NCI-H2029 treated with DMSO at 0.1 percent for 48 hours (cell line): ENCODE data around the gene CAMKK1.

Source experiments
- DNase-seq: peaks from one replicate; lab custom pipeline; 2025; lab: John Stamatoyannopoulos, UW

Gene CAMKK1

GRCh38 chr17:3896108-3896967, 3.5 kb upstream of the CAMKK1 start:
- no peak for DNase-seq

- DNase-seq, result no peak
These were observed 2.5 kb upstream of the CAMKK1 start for GRCh38 chr17:3895354-3895753.

GRCh38 chr17:3894911-3895343, 2.1 kb upstream of the CAMKK1 start:
- no peak for DNase-seq

DNA sequence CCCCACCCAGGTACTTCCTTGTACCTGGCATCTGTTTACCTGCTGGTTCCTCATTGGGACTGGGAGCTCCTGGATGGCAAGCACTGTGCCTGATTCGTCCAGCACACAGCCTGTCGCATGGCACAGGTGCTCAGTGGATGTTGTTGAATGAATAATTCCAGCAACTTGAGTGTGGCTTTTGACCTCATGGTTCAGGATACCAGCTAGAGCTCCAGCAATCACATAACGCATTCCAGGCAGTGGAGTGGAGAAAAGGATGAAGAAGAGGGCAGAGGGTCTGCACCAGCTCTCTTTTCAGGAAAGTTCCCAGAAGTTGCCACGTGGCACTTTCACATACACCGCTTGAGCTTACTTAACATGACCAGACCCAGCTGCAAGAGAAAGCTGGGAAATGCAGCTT, 1.3 kb upstream of the CAMKK1 start:
- DNase-seq, result no peak

DNA sequence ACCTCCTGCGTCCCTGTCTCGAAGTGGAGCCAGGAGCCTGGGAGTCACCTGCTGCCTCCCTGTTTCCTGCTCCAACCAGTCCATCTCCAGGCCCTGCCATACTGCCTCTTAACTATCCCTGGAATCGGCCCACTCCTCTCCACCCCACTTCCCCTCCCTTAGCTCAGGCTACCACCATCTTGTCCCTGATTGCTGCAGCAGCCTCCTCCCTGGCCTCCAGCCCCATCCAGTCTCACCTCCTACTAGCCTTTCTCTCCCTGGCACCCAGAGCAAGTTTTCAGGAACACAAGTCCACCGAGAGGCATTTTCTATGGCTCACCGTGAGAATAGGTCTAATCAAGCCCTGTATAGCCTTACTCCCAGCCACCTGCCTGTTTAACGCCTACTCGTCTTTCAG, 865 bp upstream of the CAMKK1 start:
- no peak for DNase-seq

DNA sequence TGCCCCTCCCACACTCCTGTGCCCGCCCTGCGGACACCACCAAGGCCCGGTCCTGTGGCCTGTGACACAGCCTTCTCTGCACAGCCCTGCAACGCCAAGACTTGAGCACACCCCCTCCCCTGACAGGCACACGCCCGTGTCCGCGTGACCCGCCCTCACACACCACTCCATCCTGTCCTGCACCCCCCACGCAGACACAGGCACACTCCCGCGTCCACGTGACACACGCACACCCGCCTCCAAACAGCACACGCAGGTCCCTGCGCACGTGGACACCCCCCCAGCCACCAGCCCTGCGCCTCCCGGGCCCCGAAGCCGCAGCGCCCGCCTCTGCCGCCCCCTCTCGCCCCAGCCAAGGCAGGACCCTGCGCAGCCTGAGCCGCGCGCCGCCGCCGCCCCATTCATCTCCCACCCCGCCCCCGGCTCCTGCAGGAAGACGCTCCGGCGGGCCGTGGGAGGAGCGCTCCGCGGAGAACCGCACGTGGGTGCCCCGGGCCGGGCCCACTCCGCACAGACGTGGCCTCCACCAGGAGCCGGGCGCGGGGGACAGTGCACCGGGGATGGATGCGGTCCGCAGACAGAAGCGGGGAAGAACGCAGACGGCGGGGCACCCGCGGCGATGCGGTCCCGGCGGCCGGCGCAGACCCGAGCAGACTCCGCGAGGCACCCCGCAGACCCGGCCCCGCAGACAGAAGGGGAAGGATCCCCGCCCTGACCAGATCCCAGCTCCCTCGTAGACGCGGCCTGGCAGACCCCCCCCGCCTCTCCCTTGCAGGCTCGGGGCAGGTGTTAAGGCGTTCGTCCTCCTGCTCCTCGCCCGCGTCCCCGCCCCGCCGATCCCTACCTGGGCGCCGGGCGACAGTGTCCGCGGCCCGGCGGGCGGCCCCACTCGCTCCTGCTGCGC, 506 bp downstream of the CAMKK1 start:
- no peak for DNase-seq

DNA sequence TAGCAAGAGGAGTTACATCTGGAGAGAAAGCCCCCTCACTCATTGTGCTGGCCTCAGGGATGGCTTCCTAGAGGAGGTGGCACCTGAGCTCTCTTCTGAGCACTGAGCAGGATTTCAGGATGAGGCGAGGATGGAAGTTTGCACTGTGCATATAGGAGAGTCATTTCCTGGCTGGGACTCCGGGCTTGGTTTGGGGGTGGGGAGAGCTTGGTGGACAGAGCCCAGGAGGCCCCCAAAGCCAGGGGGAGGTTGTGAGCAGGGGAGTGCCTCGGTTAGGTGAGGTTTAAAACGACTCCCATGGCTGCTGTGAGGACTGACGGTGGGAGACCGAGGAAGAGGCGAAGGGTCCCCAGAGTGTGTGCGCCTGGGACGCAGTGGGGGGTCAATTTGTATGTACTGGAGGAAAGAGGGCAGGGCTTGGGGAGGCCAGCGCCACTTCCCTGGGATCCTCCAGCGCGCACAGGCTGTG, 1.2 kb downstream of the CAMKK1 start:
- DNase-seq, result no peak

DNA sequence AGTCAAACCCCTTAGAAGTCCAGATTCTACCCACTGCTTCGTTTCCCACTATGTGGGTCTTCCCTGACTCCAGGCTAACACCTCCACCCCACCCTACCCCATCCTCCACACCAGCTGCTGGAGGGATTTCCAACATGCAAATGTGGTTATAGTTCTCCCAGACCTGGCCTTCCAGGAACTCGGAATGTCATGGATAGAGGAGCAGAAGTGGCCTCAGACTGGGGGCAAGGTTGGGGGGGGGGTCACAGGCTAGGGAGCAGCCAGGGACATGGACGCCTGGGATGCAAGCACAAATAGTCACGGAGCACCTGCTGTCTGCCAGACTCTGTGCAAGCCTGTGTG, 2.0 kb downstream of the CAMKK1 start:
- DNase-seq, result no peak

GRCh38 chr17:3890082-3890877, 2.6 kb downstream of the CAMKK1 start:
- no peak for DNase-seq

GRCh38 chr17:3889325-3890012, 3.4 kb downstream of the CAMKK1 start:
- no peak for DNase-seq

- DNase-seq, result peak; percentile 44
These were observed 4.3 kb downstream of the CAMKK1 start for GRCh38 chr17:3888343-3889171.

GRCh38 chr17:3887804-3888203, 5.0 kb downstream of the CAMKK1 start:
- DNase-seq, result peak; percentile 48

GRCh38 chr17:3887394-3887793, 5.5 kb downstream of the CAMKK1 start:
- no peak for DNase-seq

DNA sequence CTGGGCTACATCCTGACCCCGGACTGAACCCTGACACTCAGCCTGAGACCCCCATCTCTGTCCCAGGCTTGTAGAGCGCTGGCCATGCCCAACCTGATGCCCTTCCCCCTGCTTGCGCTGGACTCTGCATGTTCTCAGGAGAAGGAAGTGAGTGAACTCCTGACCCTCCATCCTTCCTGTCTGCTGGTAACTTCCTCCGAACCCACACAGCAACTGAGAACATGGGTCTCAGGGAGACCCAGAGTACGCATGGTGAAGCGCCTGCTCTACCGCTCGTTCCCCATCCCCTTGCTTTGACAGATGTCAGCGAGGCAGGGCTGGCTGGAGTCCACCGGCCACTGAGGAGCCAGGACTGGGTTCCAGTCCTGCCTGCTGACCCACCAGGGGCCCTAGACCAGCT, 6.1 kb downstream of the CAMKK1 start:
- no peak for DNase-seq

- DNase-seq, result no peak
These were observed 6.9 kb downstream of the CAMKK1 start for GRCh38 chr17:3885970-3886369.

DNA sequence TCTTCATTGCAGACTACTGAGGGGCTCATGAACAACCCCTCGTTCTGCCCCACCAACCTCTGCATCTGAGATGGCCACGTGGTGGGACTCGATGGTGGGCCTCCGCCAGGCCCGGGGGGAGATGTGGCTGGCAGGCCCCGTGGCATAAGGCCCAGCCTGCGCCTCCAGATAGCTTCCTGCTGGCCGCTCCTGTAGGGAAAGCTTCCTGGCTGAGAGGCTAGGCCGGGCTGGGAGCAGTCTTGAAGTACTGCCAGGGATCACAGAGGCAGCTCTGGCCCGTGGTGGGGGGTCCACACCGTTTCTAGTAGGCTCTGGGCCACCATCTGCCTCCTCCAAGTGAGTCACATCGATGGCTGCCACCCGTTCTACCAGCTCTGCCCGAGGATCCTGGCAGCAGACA, 7.6 kb downstream of the CAMKK1 start:
- no peak for DNase-seq

GRCh38 chr17:3884188-3884587, 8.7 kb downstream of the CAMKK1 start:
- no peak for DNase-seq

- DNase-seq, result no peak
These were observed 10.6 kb downstream of the CAMKK1 start for GRCh38 chr17:3882276-3882675.

GRCh38 chr17:3880983-3881382, 11.9 kb downstream of the CAMKK1 start:
- no peak for DNase-seq

DNA sequence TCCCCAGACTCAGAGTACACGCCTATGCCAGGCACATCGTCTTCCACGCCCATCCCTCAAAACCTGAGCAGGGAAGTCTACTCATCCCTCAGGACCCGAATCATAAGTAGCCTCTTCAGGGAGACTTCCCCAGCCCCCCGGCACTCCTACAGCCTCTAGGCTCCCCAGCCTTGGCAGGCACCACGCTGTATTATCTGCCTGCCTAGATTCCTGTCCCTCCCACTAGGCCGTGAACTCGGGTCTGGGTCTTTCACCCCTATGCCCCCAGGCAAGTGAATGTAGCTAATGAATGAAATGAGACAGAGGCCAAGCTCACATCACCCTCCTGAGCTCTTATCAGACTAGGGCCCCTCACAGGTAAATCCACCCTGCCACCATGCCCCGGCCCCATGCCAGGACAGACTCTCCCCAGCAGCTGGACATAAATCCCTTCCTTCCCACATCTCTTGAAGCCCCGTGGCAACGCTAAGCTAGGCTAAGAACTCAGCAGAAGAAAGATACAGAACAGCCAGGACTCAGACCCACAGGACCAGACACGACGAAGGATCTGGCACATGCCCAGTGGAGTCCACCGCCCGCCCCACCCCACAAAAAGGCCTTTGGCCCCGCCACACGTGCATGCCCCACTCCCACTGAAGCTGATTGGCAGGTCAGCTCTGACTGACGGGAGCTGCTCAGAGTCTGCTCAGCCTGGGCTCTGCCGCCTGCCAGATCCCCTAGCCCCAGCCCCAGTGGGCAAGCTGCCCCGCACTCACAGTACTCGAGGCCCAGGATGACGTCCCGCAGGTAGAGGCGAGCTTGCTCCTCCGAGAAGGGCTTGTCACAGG, 13.0 kb downstream of the CAMKK1 start:
- DNase-seq, result no peak
